A549 (cell line): ENCODE measurements around the gene RPL23. TPM values are rescaled to one million over a fixed set of nuclear protein-coding genes. Genes with fewer than 3 reads are reported as not detected.
A peak's percentile ranks its signal among the peaks of the same experiment; 100 is the strongest.

Experiments
- ATAC-seq, 2 experiments: fragments of 200-7000 bp in 1 of 2; fragments of >200 bp in 1 of 2; cut with Nextera tagmentation in 1 of 2; cut with Tn5 transposase in 1 of 2; 3 replicates each; pipeline versions ENCODE4 v1.8.0 to v1.9.1; 2018 to 2020; ENCODE audit warnings: mild to moderate bottlenecking in 1 of 2, moderate library complexity in 1 of 2
- CTCF ChIA-PET: fragments of 300-600 bp; sonication (Branson Sonifier 250); formaldehyde crosslinking; extraction: SDS; loops from one replicate; lab custom pipeline; 2021; ENCODE audit warnings: antibody characterized with exemption, inconsistent platforms; lab: Yijun Ruan, JAX
- POLR2A ChIA-PET: fragments of 350-600 bp; formaldehyde crosslinking; extraction: SDS; loops from one replicate; lab custom pipeline; 2021; ENCODE audit warnings: antibody characterized with exemption, inconsistent platforms; lab: Yijun Ruan, JAX
- DNase-seq, 2 experiments: peaks; one replicate each; pipeline versions ENCODE4 v3.0.0 to v3.0.0-alpha.2; 2011 to 2016; ENCODE audit warnings: low read depth in 1 of 2, low spot score in 1 of 2
- FAIRE-seq: peaks from 2 replicates; lab custom pipeline; 2011; peaks lifted over from hg19 to GRCh38; lab: Jason Lieb, UNC
- H3K27ac ChIP-seq, 2 experiments: fragments of >200 bp; sonication (Bioruptor Twin); formaldehyde crosslinking; 3 replicates each; pipeline ENCODE4 v1.5.1; 2016 to 2017
- H3K4me1 ChIP-seq: fragments of >200 bp; sonication (Bioruptor Twin); formaldehyde crosslinking; 3 replicates; pipeline ENCODE4 v1.6.1; 2016
- H3K4me2 ChIP-seq: fragments of >200 bp; sonication (Bioruptor Twin); formaldehyde crosslinking; 3 replicates; pipeline ENCODE4 v1.6.1; 2016
- H3K4me3 ChIP-seq: fragments of >200 bp; sonication (Bioruptor Twin); formaldehyde crosslinking; 3 replicates; pipeline ENCODE4 v1.5.1; 2016
- H3K9me3 ChIP-seq: fragments of >200 bp; sonication (Bioruptor Twin); formaldehyde crosslinking; 3 replicates; pipeline ENCODE4 v1.6.1; 2016
- CHD2 ChIP-seq: fragments of 150-350 bp; IDR thresholded peaks from 2 replicates; pipeline ENCODE4 v1.6.1; 2014; ENCODE audit warnings: low read length; ENCODE audit not compliant: partially characterized antibody
- CHD4 ChIP-seq: fragments of 200-600 bp; sonication (generic); IDR thresholded peaks from 2 replicates; pipeline ENCODE4 v1.6.1; 2016; ENCODE audit warnings: antibody characterized with exemption, mild to moderate bottlenecking, borderline replicate concordance
- E2F6 ChIP-seq: IDR thresholded peaks from 2 replicates; pipeline ENCODE4 v1.6.1; 2012; ENCODE audit warnings: low read depth, borderline replicate concordance
- ELK1 ChIP-seq: fragments of 150-350 bp; IDR thresholded peaks from 2 replicates; pipeline ENCODE4 v1.6.1; 2014; ENCODE audit warnings: low read depth, mild to moderate bottlenecking, low read length
- ESRRA ChIP-seq: fragments of 150-350 bp; IDR thresholded peaks from 2 replicates; pipeline ENCODE4 v1.6.1; 2014; ENCODE audit warnings: mild to moderate bottlenecking, low read length, borderline replicate concordance
- FOSL2 ChIP-seq, 2 experiments: fragments of 450-650 bp in 1 of 2; fragments of >200 bp in 1 of 2; sonication (Bioruptor Twin) in 1 of 2; formaldehyde crosslinking; IDR thresholded peaks; 2 replicates each; pipeline versions ENCODE4 v1.5.0 to v1.6.1; 2016 to 2020; ENCODE audit warnings: mild to moderate bottlenecking in 1 of 2, moderate library complexity in 1 of 2
- FOXS1 ChIP-seq: fragments of 250-450 bp; sonication (Bioruptor Pico); IDR thresholded peaks from 2 replicates; pipeline ENCODE4 v1.5.0; 2020; ENCODE audit warnings: mild to moderate bottlenecking, moderate library complexity
- HDAC2 ChIP-seq: fragments of 200-600 bp; sonication (generic); IDR thresholded peaks from 2 replicates; pipeline ENCODE4 v1.6.1; 2016
- HES2 ChIP-seq: fragments of >200 bp; sonication (Bioruptor Twin); formaldehyde crosslinking; IDR thresholded peaks from 2 replicates; pipeline ENCODE4 v1.6.1; 2016
- HEYL ChIP-seq: fragments of 250-450 bp; sonication (Bioruptor Pico); IDR thresholded peaks from 2 replicates; pipeline ENCODE4 v1.8.0; 2021; ENCODE audit warnings: mild to moderate bottlenecking, moderate library complexity
- HMGXB4 ChIP-seq: fragments of 250-450 bp; sonication (Bioruptor Pico); IDR thresholded peaks from 2 replicates; pipeline ENCODE4 v1.5.0; 2021; ENCODE audit warnings: mild to moderate bottlenecking, moderate library complexity, borderline replicate concordance
- HOXA7 ChIP-seq: fragments of 250-450 bp; sonication (Bioruptor Pico); IDR thresholded peaks from 2 replicates; pipeline ENCODE4 v1.5.0; 2020; ENCODE audit warnings: mild to moderate bottlenecking, moderate library complexity
- HOXB13 ChIP-seq: fragments of 250-450 bp; sonication (Bioruptor Pico); IDR thresholded peaks from 2 replicates; pipeline ENCODE4 v1.5.0; 2020; ENCODE audit warnings: low read depth, mild to moderate bottlenecking, moderate library complexity
- HOXB5 ChIP-seq: fragments of 250-450 bp; sonication (Bioruptor Pico); IDR thresholded peaks from 2 replicates; pipeline ENCODE4 v1.5.0; 2020; ENCODE audit warnings: mild to moderate bottlenecking, moderate library complexity
- JUN ChIP-seq, 2 experiments: fragments of >200 bp; sonication (Bioruptor Twin); formaldehyde crosslinking; IDR thresholded peaks; 2 replicates in 1 of 2; 3 replicates in 1 of 2; pipeline ENCODE4 v1.6.1; 2016 to 2017
- JUNB ChIP-seq: fragments of >200 bp; sonication (Bioruptor Twin); formaldehyde crosslinking; IDR thresholded peaks from 2 replicates; pipeline ENCODE4 v1.6.1; 2016
- KDM5A ChIP-seq: fragments of 200-600 bp; sonication (generic); IDR thresholded peaks from 2 replicates; pipeline ENCODE4 v1.6.1; 2016; ENCODE audit warnings: antibody characterized with exemption, mild to moderate bottlenecking
- MAX ChIP-seq: IDR thresholded peaks from 2 replicates; pipeline ENCODE4 v1.6.1; 2012
- NPAS2 ChIP-seq: fragments of 250-450 bp; sonication (Bioruptor Pico); IDR thresholded peaks from 2 replicates; pipeline ENCODE4 v1.8.0; 2022; ENCODE audit warnings: mild to moderate bottlenecking, moderate library complexity, borderline replicate concordance
- NR3C1 ChIP-seq: fragments of >200 bp; sonication (Bioruptor Twin); formaldehyde crosslinking; IDR thresholded peaks from 3 replicates; pipeline ENCODE4 v1.6.1; 2017
- PHF8 ChIP-seq: fragments of 200-600 bp; sonication (generic); IDR thresholded peaks from 2 replicates; pipeline ENCODE4 v1.6.1; 2016; ENCODE audit warnings: low read depth, mild to moderate bottlenecking, antibody characterized with exemption, moderate library complexity, borderline replicate concordance
- POLR2A ChIP-seq: IDR thresholded peaks from 2 replicates; pipeline ENCODE4 v1.6.1; 2012; ENCODE audit warnings: mild to moderate bottlenecking, low read length
- RAD21 ChIP-seq, 2 experiments: fragments of >200 bp in 1 of 2; sonication (Bioruptor Twin) in 1 of 2; formaldehyde crosslinking in 1 of 2; IDR thresholded peaks in 1 of 2; conservative IDR thresholded peaks in 1 of 2; 2 replicates in 1 of 2; 3 replicates in 1 of 2; pipeline ENCODE4 v1.6.1; 2012 to 2018; ENCODE audit warnings: inconsistent platforms in 1 of 2
- RCOR1 ChIP-seq: fragments of 150-350 bp; IDR thresholded peaks from 2 replicates; pipeline ENCODE4 v1.6.1; 2014; ENCODE audit warnings: antibody characterized with exemption, low read length, low read depth
- RNF2 ChIP-seq: fragments of 200-600 bp; sonication (generic); IDR thresholded peaks from 2 replicates; pipeline ENCODE4 v1.6.1; 2016; ENCODE audit warnings: low read depth, mild to moderate bottlenecking, antibody characterized with exemption, moderate library complexity, borderline replicate concordance
- TP53 ChIP-seq: fragments of 250-450 bp; sonication (Bioruptor Pico); IDR thresholded peaks from 2 replicates; pipeline ENCODE4 v1.5.0; 2021; ENCODE audit warnings: mild to moderate bottlenecking, moderate library complexity
- USF2 ChIP-seq: fragments of 450-650 bp; IDR thresholded peaks from 2 replicates; pipeline ENCODE4 v1.6.1; 2014; ENCODE audit warnings: antibody characterized with exemption
- ZC3H11A ChIP-seq: fragments of 450-650 bp; IDR thresholded peaks from 2 replicates; pipeline ENCODE4 v1.6.1; 2014; ENCODE audit warnings: antibody characterized with exemption, mild to moderate bottlenecking
- ZFP36 ChIP-seq: fragments of 450-650 bp; IDR thresholded peaks from 2 replicates; pipeline ENCODE4 v1.6.1; 2014; ENCODE audit warnings: borderline replicate concordance; ENCODE audit not compliant: partially characterized antibody
- WGBS: methylation state at CpG from one replicate; pipeline ENCODE4 v1.1.6; 2017; ENCODE audit errors: missing lambda C conversion rate; 5-methylcytosine and 5-hydroxymethylcytosine counted together
- polyA plus RNA-seq, 4 experiments: library from polyadenylated mRNA; depleted of rRNA in 3 of 4; stranded (reverse); fragments of >200 nt; fragmentation: RNase III in 1 of 4; extraction: RNeasy Plus Mini Kit Qiagen cat#74134 plus additional on column Dnase treatment in 1 of 4; gene quantifications; 2 replicates in 3 of 4; 3 replicates in 1 of 4; pipeline ENCODE4 v1.2.3, GENCODE V29; 2011 to 2017

RPL23 gene
- polyA plus RNA-seq, 2 of the 4 experiments (the other 2 are of a cell fraction) = 2,715 to 2,969 TPM

GRCh38 chr17:38894276-38894675 lies 40.8 kb upstream of the RPL23 start:
- H3K4me1 ChIP-seq = peaks cover 54% of the 10 kb centered on the region

GRCh38 chr17:38893607-38894006 lies 40.1 kb upstream of the RPL23 start:
- CTCF ChIA-PET = interaction anchor here (0.6 to 1.8 kb wide), 8 partner anchors 9 to 351 kb away, joined by 3 to 4 read pairs (median 3); partner anchors contain the start of gene LASP1
- peak overlapping the region in 1 of 2 experiments; percentile 42; a peak in 3 of 6 replicates for H3K27ac ChIP-seq
- DNase-seq = no peak
- FAIRE-seq = no peak
- H3K4me2 ChIP-seq = no peak overlapping the region
- peaks cover 47% of the 10 kb centered on the region for H3K4me1 ChIP-seq
- peak; percentile 2 to 12; a peak in 3 of 6 replicates for ATAC-seq
- H3K9me3 ChIP-seq = no peaks in the 10 kb centered on the region
- POLR2A ChIA-PET = interaction anchor here (0.6 to 1.2 kb wide), 3 partner anchors 11 to 23 kb away, joined by 3 to 7 read pairs (median 3); no protein-coding TSS in a partner anchor
- TF ChIP-seq RCOR1 (no peak), HDAC2 (no peak), CHD2 (no peak), JUN (IDR thresholded peaks at IDR 0.05) (no peak), RAD21 (conservative IDR thresholded peaks at IDR 0.05 in 1 of 2, IDR thresholded peaks at IDR 0.05 in 1 of 2) (no peak), ZFP36 (no peak), ZC3H11A (no peak), PHF8 (no peak), E2F6 (no peak), HOXA7 (CRISPR knock-in tag) (no peak), TP53 (no peak), RNF2 (no peak), HOXB13 (CRISPR knock-in tag) (no peak)
- TF ChIP-seq, all 56 proteins: peak for 0
- 91% methylated on average over 6 of the region's 6 CpGs for WGBS
- no peak overlapping the region for H3K4me3 ChIP-seq

More at GRCh38 chr17:38894276-38894675, 40.8 kb upstream of the RPL23 start:
- no peak overlapping the region for H3K4me2 ChIP-seq
- WGBS = 83% methylated on average over 7 of the region's 7 CpGs
- ATAC-seq (no peak), FAIRE-seq (no peak), DNase-seq (no peak)
- H3K9me3 ChIP-seq = no peaks in the 10 kb centered on the region
- ChIA-PET POLR2A (interaction anchor here (1.2 kb wide), 1 partner anchor 22 kb away, joined by 3 read pairs; no protein-coding TSS in a partner anchor), CTCF (interaction anchor here (0.6 to 1.8 kb wide), 8 partner anchors 9 to 350 kb away, joined by 3 to 4 read pairs (median 3); partner anchors contain the start of gene LASP1)
- no peak overlapping the region for H3K4me3 ChIP-seq
- H3K27ac ChIP-seq = peak overlapping the region in 1 of 2 experiments; percentile 42; a peak in 2 of 6 replicates
- no peak for TF ChIP-seq JUNB
- no peak for TF ChIP-seq FOXS1 (CRISPR knock-in tag)
- TF ChIP-seq KDM5A = no peak
- no peak for TF ChIP-seq HMGXB4 (CRISPR knock-in tag)
- TF ChIP-seq NR3C1 = no peak
- TF ChIP-seq PHF8 = no peak
- TF ChIP-seq HOXB5 (CRISPR knock-in tag) = no peak
- TF ChIP-seq ESRRA = no peak
- TF ChIP-seq NPAS2 (CRISPR knock-in tag) = no peak
- no peak for TF ChIP-seq HES2
- no peak for TF ChIP-seq CHD4
- no peak for TF ChIP-seq ELK1
- no peak for TF ChIP-seq HEYL
- TF ChIP-seq POLR2A = no peak
- no peak for TF ChIP-seq FOSL2 (IDR thresholded peaks at IDR 0.05)
- no peak for TF ChIP-seq FOSL2 (CRISPR knock-in tag; IDR thresholded peaks at IDR 0.05)
- TF ChIP-seq CHD2 = no peak
- TF ChIP-seq USF2 = no peak
- TF ChIP-seq ZC3H11A = no peak
- TF ChIP-seq MAX = no peak
